Renal cortical epithelial cell (primary cell): ENCODE measurements around the gene TXLNA. TPM values are rescaled to one million over a fixed set of nuclear protein-coding genes. Genes with fewer than 3 reads are reported as not detected.

Experiments
- DNase-seq: peaks from one replicate; pipeline ENCODE4 v3.0.0-alpha.2; 2011; ENCODE audit warnings: low read depth
- total RNA-seq: library from RNA; depleted of rRNA; stranded (reverse); fragments of >200 nt; gene quantifications from 2 replicates; pipeline ENCODE4 v1.2.3, GENCODE V29; 2014

TXLNA gene
- total RNA-seq, 1 donor from 2014 or later: 91.6 TPM

GRCh38 chr1:32247452-32247851 is 68.0 kb downstream of the TXLNA start:
- no peak for DNase-seq

Other genes starting within 250 kb of the TXLNA start
- gene PTP4A2, start 241.3 kb upstream of the TXLNA start, total RNA-seq: 206 and 356 TPM in 2 replicates
- gene KHDRBS1, start 165.8 kb upstream of the TXLNA start, total RNA-seq: 49.0 and 118 TPM in 2 replicates
- 3.1 and 4.7 TPM in 2 replicates for gene TMEM39B, start 106.7 kb upstream of the TXLNA start, total RNA-seq
- 43.1 and 67.9 TPM in 2 replicates for gene KPNA6, start 71.6 kb upstream of the TXLNA start, total RNA-seq
- gene CCDC28B, start 20.9 kb downstream of the TXLNA start, total RNA-seq: 6.9 and 12.7 TPM in 2 replicates
- gene IQCC, start 26.0 kb downstream of the TXLNA start, total RNA-seq: 0.87 and 2.1 TPM in 2 replicates
- not detected in 2 replicates for gene DCDC2B, start 29.4 kb downstream of the TXLNA start, total RNA-seq
- gene TMEM234, start 42.7 kb downstream of the TXLNA start, total RNA-seq: 9.4 and 19.8 TPM in 2 replicates
- 283 and 504 TPM in 2 replicates for gene EIF3I, start 42.7 kb downstream of the TXLNA start, total RNA-seq
- 0.20 TPM in 1 of 2 replicates, not detected in the other for gene FAM167B, start 67.5 kb downstream of the TXLNA start, total RNA-seq
- 0.10 and 0.69 TPM in 2 replicates for gene LCK, start 71.6 kb downstream of the TXLNA start, total RNA-seq
- 113 and 117 TPM in 2 replicates for gene HDAC1, start 112.4 kb downstream of the TXLNA start, total RNA-seq
- gene MARCKSL1, start 156.6 kb downstream of the TXLNA start, total RNA-seq: 32.8 and 70.9 TPM in 2 replicates
- 1.5 and 1.9 TPM in 2 replicates for gene FAM229A, start 182.8 kb downstream of the TXLNA start, total RNA-seq
- 0.20 TPM in 1 of 2 replicates, not detected in the other for gene TSSK3, start 182.9 kb downstream of the TXLNA start, total RNA-seq
- gene BSDC1, start 214.8 kb downstream of the TXLNA start, total RNA-seq: 85.1 and 90.1 TPM in 2 replicates